HG02678 (cell line): ENCODE measurements around the gene CTPS2.

Experiments used
- ATAC-seq: cut with Tn5 transposase; IDR thresholded peaks from one replicate; pipeline ENCODE4 v1.9.1; 2021; ENCODE audit warnings: mild to moderate bottlenecking, moderate library complexity; ENCODE audit not compliant: unreplicated experiment

The CTPS2 gene

GRCh38 chrX:16573781-16574180 lies 138.7 kb downstream of the CTPS2 start:
- ATAC-seq = no peak

GRCh38 chrX:16567681-16568080 lies 144.8 kb downstream of the CTPS2 start:
- ATAC-seq = no peak

- ATAC-seq = no peak
Observed at GRCh38 chrX:16566571-16566970, 145.9 kb downstream of the CTPS2 start.

- no peak for ATAC-seq
Observed at GRCh38 chrX:16560173-16560572, 152.3 kb downstream of the CTPS2 start.

GRCh38 chrX:16559206-16559619 lies 153.3 kb downstream of the CTPS2 start:
- no peak for ATAC-seq

GRCh38 chrX:16558489-16558888 lies 154.0 kb downstream of the CTPS2 start:
- ATAC-seq = no peak

GRCh38 chrX:16552546-16552945 lies 159.9 kb downstream of the CTPS2 start:
- ATAC-seq = no peak

- no peak for ATAC-seq
Observed at GRCh38 chrX:16547644-16548043, 164.8 kb downstream of the CTPS2 start.

- no peak for ATAC-seq
Observed at GRCh38 chrX:16544969-16545368, 167.5 kb downstream of the CTPS2 start.
